Measurements from ENCODE around the gene CFD. TPM values are rescaled to one million over a fixed set of nuclear protein-coding genes. Genes with fewer than 3 reads are reported as not detected.

Gene CFD
- 0.38 and 0.65 TPM in 2 replicates for total RNA-seq

DNA sequence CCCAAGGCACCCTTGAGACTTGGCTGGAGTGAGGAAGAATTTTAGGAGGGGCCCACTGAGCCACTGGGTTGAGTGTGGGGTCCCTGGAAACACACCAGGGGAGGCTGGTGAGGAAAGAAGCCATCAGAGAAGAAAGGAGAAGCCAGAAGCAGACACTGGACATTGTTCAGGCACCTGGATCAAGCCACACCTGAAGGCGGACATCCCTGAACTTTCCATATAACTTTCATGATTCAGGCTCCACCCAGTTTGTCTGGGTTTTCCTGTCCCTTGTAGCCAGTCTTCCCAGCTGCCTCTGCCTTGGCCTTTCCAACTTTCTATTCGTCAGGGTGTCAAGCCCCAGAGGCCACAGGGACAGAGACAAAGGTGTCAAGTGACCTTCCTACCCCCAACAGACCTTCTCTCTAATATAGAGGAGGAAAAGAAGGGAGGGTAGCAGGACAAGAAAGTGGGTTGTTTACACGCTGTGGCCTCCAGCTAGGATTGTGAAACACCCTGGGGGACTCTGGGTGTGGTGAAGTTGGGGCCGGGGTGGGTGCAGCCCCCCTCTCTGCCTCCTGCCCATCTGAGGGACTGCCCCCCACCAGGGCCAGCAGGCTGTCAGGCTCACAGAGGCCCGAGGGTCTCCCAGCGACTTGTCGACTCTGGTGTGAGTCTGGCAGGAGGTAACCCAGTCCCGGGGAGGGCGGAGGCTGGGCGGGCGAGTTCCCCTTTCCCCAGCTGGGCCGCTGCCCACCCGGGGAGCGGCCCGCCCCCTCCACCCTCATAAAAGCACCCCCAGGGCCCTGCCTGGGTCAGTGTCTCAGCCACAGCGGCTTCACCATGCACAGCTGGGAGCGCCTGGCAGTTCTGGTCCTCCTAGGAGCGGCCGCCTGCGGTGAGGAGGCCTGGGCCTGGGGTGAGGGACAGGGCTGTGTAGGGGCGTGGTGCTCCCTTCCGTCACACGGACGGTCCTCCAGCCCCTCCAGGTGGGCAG, at the start of gene CFD:
Gene CFD (plus strand): TSS at position 797 of the 976 bp plus-strand sequence. CDS start 26 bp downstream, at position 823.

GRCh38 chr19:821825-822503, 37.5 kb upstream of the CFD start, which contains the start of gene PLPPR3:
Gene PLPPR3 (minus strand): TSS chr19:821955. CDS start chr19:821559, 396 bp downstream.

GRCh38 chr19:827710-828321, 31.6 kb upstream of the CFD start, which contains the start of gene AZU1:
Gene AZU1 (plus strand): TSS chr19:827837. CDS start chr19:827847, 10 bp downstream.

DNA sequence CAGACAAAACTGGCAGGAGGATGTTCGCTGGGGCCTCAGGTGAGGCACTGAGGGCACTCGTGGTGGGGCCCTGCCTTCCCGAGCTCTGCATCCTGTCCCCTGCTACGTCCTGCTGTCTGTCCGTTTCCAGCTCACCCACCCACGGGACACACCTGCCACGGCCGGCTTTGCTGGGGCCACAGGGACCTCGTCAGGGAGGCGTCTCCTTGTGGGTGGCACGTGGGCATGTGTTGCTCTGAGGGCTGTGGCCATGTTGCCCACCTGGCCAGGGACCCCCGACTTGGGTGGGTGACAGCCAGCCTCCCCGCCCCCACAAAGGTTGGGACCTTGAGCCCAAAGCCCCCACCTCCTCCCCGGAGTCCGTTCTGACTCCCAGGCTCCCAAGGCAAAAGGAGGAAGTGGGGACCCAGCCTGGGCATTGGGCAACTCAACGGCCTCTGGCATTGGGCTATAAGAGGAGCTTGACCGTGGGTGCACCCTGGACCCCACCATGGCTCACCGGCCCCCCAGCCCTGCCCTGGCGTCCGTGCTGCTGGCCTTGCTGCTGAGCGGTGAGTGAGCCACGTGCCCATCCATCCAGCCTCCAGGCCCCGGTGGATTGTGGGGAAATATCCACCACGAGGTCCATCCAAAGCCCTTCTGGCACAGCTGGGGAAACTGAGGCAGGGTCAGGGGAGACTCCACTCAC, 18.8 kb upstream of the CFD start, which contains the start of gene PRTN3:
Gene PRTN3 (plus strand): TSS at position 481 of the 688 bp plus-strand sequence. CDS start 10 bp downstream, at position 491.

DNA sequence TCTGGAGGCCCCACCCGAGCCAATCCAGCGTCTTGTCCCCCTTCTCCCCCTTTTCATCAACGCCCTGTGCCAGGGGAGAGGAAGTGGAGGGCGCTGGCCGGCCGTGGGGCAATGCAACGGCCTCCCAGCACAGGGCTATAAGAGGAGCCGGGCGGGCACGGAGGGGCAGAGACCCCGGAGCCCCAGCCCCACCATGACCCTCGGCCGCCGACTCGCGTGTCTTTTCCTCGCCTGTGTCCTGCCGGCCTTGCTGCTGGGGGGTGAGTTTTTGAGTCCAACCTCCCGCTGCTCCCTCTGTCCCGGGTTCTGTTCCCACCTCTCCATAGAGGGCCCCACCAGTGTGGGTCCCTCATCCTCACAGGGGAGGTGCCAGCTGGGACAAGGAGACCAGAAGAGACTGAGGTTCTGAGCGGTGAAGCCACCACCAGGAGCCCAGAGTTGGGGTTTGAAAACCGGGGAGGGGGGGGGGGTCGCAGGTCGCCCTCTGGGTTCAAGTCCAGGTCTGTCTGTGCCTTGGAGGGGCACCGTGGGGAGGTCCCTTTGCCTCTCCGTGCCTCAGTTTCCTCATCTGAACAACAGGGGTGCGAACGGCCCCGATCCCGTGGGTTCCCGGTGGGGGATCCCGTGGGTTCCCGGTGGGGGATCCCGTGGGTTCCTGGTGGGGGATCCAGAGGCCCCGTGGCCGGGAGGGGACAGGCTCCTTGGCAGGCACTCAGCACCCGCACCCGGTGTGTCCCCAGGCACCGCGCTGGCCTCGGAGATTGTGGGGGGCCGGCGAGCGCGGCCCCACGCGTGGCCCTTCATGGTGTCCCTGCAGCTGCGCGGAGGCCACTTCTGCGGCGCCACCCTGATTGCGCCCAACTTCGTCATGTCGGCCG, 7.1 kb upstream of the CFD start, which contains the start of gene ELANE:
Gene ELANE (plus strand): TSS at position 168 of the 878 bp plus-strand sequence. CDS start 26 bp downstream, at position 194.

DNA sequence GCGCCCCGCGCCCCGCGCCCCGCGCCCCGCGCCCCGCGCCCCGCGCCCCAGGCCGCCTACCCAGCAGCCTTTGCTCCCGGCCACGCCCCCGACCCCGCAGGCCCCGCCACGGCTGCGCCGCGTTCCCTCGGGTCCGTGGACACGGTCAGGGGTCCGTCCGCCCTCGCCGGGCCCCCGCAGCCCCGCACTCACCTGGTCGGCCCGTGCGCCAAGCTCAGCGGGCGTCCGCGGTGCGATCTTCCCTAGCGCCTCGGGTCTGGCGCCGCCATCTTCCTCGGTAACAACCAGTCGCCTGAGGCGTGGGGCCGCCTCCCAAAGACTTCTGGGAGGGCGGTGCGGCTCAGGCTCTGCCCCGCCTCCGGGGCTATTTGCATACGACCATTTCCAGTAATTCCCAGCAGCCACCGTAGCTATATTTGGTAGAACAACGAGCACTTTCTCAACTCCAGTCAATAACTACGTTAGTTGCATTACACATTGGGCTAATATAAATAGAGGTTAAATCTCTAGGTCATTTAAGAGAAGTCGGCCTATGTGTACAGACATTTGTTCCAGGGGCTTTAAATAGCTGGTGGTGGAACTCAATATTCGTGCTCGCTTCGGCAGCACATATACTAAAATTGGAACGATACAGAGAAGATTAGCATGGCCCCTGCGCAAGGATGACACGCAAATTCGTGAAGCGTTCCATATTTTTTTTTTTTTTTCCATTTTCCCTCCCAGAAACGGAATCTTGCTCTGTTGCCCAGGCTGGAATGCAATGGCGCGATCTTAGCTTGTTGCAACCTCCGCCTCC, 33.6 kb downstream of the CFD start, which contains the start of the genes MED16 and RNU6-9:
Gene MED16 (minus strand): TSS at position 294 of the 796 bp plus-strand sequence. CDS start 2,056 bp downstream, outside the sequence.
Gene RNU6-9 (plus strand): TSS at position 591 of the 796 bp plus-strand sequence.

Small RNA genes within 50 kb of the gene (small RNA-seq; reads per million reads assigned to genes)
- gene MIR3187 (not detected), gene RNU6-9 (0.72 reads per million, percentile 46 among the genes with 10 or more reads in this experiment)

Other genes starting within 250 kb of the CFD start
- gene POLRMT, start 226.1 kb upstream of the CFD start, total RNA-seq: 32.5 and 36.9 TPM in 2 replicates
- not detected in 2 replicates for gene FGF22, start 219.8 kb upstream of the CFD start, total RNA-seq
- gene RNF126, start 196.4 kb upstream of the CFD start, total RNA-seq: 64.5 and 69.2 TPM in 2 replicates
- gene FSTL3, start 183.3 kb upstream of the CFD start, total RNA-seq: 8.4 and 32.3 TPM in 2 replicates
- gene PRSS57, start 164.2 kb upstream of the CFD start, total RNA-seq: 0.33 TPM in 1 of 2 replicates, not detected in the other
- 21.7 and 73.5 TPM in 2 replicates for gene PALM, start 150.7 kb upstream of the CFD start, total RNA-seq
- gene MISP, start 108.6 kb upstream of the CFD start, total RNA-seq: not detected in 2 replicates
- 242 and 257 TPM in 2 replicates for gene PTBP1, start 62.2 kb upstream of the CFD start, total RNA-seq
- 0.48 and 1.3 TPM in 2 replicates for gene PLPPR3, start 37.7 kb upstream of the CFD start, total RNA-seq
- gene AZU1, start 31.8 kb upstream of the CFD start, total RNA-seq: not detected in 2 replicates
- gene PRTN3, start 18.7 kb upstream of the CFD start, total RNA-seq: not detected in 2 replicates
- gene ELANE, start 7.4 kb upstream of the CFD start, total RNA-seq: not detected in 2 replicates
- 30.2 and 32.3 TPM in 2 replicates for gene MED16, start 33.5 kb downstream of the CFD start, total RNA-seq
- gene RNU6-9, start 33.8 kb downstream of the CFD start, total RNA-seq: not detected in 2 replicates
- gene R3HDM4, start 53.6 kb downstream of the CFD start, total RNA-seq: 47.7 and 60.4 TPM in 2 replicates
- gene KISS1R, start 57.7 kb downstream of the CFD start, total RNA-seq: not detected in 2 replicates
- gene ARID3A, start 66.4 kb downstream of the CFD start, total RNA-seq: 8.2 and 14.5 TPM in 2 replicates
- gene WDR18, start 124.7 kb downstream of the CFD start, total RNA-seq: 74.6 and 116 TPM in 2 replicates
- gene GRIN3B, start 140.8 kb downstream of the CFD start, total RNA-seq: 1.2 and 4.2 TPM in 2 replicates
- gene TMEM259, start 161.5 kb downstream of the CFD start, total RNA-seq: 82.6 and 118 TPM in 2 replicates
- gene RNU6-2, start 161.9 kb downstream of the CFD start, total RNA-seq: not detected in 2 replicates
- 249 and 315 TPM in 2 replicates for gene CNN2, start 166.9 kb downstream of the CFD start, total RNA-seq
- gene ABCA7, start 180.4 kb downstream of the CFD start, total RNA-seq: 7.6 and 10.1 TPM in 2 replicates
- 13.1 and 17.6 TPM in 2 replicates for gene ARHGAP45, start 207.5 kb downstream of the CFD start, total RNA-seq
- 148 and 173 TPM in 2 replicates for gene POLR2E, start 235.7 kb downstream of the CFD start, total RNA-seq
- 418 and 553 TPM in 2 replicates for gene GPX4, start 244.3 kb downstream of the CFD start, total RNA-seq